DMS79 treated with DMSO at 0.1 percent for 48 hours (cell line): Measurements from ENCODE around the gene GPR3.

Source experiments
- DNase-seq: peaks from one replicate; lab custom pipeline; 2025; lab: John Stamatoyannopoulos, UW

The GPR3 gene

DNA sequence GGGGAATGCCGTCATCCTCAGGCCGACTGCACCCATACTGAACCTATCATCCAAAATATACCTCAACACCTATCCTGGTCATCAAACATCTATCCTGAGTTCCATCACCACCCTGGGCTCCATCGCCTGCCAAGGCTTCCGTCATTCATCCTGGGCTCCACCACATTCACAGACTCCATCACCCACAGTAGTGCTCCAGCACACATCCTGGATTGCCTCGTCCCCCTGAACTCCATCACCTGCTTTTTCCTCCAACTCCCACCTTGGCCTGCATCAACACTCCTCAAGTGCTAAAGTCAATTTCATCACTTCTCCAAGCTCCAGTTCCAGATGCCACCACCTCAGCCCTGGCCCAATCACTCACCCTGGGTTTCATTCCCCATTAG, 33.5 kb upstream of the GPR3 start:
- DNase-seq, result no peak

DNA sequence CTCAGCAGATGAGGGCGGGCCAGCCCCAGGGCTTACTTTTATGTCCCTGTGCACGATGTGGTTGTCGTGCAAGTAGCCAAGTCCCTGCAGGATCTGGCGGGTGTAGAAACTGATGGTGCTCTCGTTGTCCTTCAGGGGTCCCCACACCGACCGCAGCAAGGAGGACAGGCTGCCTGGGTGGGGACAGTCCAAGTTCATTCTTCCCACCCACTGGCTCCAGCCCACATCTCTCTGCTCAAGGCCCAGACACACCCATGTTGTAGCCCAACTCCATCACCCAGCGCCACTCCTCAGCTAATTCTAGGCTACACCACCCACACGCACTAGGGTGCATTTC, 32.6 kb upstream of the GPR3 start:
- no peak for DNase-seq

DNA sequence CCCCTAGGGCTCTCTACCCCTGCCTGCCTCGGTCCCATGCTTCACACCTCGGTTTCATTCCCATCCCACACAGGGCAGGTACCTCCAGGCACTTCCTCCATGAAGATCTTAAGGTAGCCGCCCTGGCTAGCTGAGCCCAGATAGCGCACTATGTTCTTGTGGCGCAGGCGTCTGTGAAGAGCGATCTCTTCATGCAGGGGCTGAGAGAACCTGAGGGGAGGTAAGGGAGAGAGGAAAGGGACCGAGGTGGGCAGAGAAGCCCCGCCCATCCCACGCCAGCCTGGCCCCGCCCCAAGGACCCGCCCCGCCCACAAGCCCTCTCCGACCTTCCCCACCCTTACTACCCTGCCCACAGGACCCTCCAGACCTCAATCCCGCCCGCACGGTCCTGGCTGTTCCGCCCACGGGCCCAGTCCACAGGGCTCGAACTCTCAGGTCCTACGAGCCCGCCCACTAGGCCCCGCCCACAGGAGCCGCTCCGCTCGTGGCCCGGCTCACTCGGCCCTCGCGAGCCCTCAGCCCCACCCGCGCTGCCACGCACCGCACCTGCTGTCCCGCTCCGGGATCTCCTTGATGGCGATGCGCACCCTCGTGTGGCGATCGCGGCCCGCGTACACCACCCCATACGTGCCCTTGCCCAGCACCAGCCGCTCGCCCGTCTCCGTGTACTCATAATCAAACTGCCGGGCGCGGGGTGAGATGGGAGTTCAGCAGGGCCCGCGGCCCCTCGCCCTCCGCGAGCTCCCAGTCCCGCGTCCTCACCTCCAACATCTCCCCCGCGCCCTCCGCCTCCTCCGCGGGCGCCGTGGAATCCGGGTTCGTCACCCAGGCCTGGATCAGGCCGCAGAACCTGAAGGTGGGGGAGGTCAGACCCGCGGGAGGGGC, 32.0 kb upstream of the GPR3 start:
- DNase-seq, result no peak

DNA sequence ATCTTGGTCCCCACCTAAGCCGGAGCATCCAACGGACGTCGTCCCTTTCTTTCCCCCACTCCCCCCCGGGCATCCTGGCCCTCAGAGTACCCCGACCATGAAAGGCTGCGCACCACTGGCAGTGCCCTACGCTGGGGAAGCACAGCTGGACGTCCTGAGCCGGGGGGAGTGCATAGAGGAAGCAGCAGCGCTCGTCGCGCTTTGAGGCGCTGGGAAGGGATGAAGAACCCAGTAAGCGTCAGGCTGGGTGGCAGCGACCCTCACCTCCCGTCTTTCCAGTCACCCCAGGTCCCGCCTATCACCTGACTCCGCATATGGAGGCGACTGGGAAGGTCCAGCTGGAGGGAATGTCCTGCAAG, 31.4 kb upstream of the GPR3 start:
- no peak for DNase-seq

DNA sequence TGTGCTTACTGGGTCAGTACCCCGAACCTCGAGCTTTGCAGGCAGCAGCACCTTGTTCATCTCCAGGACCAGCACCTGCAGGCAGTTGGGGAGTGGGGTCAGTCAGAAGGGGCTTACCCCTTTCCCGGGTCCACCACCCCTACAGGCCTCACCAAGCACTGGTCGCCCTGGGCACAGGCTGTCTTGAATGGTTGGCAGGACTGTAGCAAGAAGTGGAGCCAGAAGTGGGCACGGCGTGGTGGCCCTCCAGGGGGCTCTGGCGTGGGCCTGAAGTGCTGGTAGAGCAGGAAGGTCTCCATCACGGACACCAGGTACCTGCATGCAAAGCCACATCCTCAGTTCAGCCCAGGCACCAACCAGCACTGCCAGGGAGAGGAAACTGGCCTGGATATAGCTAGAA, 30.9 kb upstream of the GPR3 start:
- DNase-seq, result no peak

DNA sequence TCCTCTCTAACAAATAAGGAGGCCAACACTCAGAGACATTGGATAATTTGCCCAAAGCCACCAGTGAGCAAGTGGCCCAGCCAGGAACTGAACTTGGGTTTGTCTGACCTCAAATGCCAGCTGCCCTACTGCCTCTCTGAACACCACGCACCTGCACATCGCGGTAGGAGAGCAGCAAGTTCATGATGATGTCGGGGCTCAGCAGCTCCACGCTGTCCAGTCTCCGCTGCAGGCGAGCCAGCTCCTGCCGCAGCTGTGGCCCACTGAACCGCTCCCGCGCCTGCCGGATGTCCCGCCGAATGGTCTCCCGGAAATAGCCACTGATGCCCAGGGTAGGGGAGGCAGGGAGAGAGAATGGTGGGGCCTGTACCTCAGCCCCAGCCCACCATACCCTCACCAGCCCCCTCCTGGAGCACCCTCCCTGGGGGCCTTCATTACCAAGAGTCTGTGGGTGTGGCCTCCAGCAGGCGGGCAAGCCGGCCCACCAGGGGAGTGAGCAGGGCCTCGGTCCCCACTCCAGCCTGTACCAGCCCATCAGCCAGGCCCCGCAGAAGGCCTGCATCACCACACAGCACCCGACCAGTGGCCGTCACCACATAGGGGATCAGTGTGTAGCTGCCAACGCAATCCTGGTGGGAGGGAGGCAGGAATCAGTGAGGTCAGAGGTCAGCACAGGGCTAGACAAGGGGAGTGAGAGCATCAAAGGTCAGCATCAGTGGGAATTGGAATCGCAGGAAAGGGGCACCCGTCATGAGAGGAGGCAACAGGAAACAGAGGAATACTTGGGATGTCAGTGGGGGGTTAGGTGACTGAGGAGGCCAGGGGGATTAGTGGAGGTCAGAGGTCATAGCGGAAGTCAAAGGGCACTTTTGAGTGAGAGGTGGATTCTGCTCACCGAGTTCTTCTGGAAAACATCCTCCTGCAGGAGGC, 28.4 kb upstream of the GPR3 start:
- no peak for DNase-seq

DNA sequence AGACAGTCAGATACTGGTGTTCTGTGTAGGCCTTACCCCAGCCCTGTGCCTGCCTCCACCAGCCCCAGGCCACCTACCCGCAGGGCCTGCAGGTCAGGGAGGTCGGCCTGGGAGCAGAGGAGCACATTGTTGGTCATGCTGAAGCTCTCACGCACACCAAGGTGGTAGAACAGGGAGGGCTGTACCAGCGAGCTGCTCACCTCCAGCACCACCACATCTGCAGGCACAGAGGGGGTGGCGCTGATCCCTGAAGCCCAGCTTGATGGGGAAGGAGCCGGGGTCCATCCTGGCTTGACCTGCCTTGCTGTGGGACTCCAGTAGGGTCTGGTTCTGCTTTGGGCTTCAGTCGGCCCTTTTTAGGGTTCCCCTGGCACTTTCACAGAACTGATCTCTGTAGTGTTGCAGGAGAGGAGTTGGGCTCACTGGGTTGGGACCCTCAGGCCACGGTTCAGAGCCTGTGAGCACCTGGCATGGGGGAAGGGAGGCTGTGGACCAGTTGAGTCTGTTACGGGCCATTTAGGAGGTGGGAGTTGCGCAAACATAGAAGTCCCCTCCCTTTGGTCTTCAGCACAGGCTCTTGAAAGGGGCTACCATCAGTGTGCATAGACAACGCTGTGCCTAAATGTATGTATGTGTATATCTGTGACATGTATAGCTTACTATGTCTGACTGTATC, 27.6 kb upstream of the GPR3 start:
- DNase-seq, result no peak

DNA sequence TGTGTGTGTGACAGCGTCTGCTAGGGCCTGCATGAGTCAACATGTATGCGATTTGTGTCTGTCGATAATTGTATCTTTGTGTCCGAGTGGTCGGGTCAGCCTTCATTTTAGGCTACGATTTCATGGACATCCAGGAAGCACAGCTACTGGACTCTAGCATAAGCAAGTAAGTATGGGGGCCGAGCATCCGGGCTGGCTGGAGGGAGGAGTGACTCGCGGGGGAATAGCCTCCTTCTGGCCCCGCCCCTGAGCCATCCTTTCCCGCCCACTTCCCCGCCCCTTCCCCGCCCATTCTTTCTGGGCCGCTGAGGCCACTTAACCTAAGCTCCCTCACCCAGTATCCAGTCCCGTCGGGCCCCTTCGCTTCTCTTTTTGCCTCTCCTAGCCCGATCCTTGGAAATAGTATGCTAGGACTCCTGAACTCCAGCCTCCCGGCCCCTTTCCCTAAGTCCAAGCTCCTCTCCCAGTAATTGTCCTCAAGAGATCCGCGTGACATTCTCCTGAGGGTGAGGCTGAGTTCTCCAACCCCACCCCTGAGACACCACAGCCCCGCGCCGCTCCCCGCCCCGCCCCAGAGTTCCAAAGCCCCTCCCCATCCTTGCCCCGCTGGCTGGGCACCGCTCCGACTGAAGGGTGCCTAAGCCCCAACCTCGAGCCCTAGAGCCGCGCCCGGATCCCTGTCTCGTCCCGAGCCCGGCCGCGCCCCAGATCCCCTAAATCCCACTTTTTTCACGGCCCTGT, 26.9 kb upstream of the GPR3 start:
- peak; percentile 89 for DNase-seq

DNA sequence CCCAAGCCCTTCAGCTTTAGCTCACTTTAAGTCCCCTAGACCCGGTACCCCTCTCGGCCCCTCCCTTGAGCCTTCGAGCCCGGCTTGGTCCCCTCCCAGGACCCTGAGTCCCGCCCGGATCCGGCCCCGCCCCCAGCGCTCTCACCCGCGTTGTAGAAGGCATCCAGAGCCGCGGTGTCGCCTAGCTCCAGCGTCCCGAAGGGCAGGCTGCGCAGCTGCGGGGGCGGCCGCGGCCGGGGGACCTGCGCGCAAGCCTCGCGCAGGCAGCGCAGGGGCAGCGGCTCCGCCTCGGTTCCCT, 26.4 kb upstream of the GPR3 start:
- peak; percentile 84 for DNase-seq

DNA sequence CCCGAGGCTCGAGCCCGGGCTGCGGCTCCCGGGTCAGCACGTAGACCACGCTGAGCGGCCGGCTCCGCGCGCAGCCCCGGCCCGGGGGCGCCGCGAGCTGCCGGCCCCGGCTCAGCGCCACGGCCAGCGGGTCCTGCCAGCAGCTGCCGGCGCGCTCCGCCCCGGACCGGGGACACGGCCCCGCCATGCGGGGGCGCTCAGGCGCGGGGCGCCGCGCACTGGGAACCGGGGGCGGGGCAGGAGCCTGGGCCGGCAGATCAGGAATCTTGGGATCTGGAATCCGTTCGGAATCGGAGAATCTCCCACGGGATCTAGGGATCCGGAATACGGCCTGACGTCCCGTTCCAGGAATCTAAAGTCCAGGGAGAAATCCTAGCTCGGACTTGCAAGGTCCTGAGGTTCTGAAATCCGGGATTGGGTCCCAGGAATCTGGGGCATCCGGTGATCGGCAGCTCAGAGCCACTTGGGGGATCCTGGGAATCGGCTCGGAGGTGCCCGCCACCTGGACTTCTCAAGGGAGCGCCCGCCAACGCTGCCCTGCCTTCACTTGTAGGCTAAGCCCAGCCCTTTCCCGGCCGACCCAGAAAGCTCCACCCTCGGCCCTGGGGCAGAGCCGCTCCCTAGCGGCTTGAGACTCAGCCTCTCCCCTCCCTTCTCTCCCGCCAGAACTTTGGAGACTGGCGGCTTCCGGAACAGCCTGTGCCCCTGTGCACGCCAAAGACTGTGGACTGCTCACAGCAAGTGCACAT, 25.8 kb upstream of the GPR3 start, which contains the start of gene MAP3K6:
TSS of gene MAP3K6 (minus strand) at position 551 of the 749 bp plus-strand sequence. CDS start at position 187, 364 bp downstream.
- DNase-seq, result peak; percentile 86

DNA sequence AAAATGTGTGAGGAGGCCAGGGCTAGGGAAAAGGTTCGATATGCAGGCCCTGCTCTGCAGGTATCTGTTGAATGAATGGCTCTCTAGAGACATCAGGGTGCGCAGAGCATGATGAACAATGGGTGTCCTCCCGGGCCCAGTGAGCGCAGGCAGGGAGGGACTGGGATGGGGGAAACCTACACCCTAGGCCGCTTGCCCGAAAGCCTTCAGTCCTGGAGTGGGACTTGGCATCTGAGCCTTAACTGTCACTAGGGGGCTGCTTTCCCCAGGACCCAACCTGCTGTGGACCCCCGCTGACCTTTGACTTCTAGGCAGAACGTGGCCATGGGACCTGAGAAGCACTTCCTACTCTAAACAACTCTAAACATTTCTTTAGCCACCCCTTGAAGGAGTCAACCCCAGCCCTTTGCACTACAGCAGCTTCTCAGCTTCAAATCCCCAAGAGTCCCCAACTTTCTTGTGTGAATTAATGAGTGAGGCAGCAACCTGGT, 25.2 kb upstream of the GPR3 start:
- no peak for DNase-seq

DNA sequence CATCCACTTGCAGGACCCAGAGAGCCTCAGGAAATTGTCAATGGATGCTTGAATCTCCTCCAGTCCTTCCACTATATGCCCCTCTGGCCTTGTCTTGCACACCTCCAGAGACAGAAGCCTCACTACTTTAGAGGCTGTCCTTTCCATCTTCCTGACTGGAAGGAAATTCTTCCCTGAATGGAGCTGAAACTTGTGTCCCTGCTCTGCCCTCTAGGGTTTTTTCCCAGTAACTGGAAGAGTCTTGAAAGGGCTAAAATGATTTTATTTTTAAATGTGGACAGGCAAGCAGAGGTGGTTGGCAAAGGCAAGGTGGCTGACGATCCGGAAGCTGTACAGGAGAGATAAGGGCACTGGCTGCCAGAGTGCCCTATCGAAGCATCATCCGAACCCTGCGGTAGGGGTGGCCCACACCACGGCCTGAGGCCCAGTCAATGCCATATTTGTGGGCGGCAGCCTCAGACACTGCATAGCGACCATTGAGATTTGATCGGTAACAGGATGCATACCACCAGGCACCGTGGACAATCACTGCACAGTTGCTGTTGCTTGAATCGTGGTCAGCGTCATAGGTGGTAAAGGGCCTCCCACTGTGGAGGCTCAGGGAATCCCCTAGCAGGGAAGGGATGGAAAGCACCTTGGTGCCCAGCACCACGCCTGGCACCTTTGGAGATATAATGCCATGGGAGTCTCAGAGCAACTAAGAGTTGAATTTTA, 23.4 kb upstream of the GPR3 start:
- DNase-seq, result no peak

DNA sequence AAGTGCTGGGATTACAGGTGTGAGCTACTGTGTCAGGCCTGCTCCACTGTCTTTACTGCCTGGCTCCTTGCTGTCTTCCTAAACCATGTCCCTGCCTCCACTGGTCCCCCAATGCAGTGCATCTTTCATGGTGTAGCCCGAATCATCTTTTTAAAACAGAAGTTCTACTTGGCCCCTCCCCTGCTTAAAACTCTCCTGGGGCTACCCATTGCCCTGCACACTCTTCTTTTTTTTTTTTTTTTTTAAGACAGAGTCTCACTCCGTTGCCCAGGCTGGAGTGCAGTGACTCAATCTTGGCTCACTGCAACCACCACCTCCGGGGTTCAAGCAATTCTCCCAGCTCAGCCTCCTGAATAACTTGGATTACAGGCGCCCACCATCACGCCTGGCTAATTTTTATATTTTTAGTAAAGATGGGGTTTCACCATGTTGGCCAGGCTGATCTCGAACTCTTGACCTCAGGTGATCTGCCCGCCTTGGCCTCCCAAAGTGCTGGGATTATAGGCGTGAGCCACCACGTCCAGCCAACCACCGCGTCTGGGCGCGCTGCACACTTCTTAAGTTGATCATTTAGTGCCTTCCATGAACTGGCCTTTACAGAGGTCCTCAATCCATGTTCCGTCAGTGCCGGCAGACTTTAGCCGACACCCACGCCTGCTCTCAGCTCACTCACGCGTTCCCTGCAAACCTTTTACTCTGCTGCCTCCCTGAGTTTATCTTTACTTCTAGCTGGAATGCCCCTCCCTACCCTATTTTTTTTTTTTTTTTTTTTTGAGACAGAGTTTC, 20.2 kb upstream of the GPR3 start:
- no peak for DNase-seq

DNA sequence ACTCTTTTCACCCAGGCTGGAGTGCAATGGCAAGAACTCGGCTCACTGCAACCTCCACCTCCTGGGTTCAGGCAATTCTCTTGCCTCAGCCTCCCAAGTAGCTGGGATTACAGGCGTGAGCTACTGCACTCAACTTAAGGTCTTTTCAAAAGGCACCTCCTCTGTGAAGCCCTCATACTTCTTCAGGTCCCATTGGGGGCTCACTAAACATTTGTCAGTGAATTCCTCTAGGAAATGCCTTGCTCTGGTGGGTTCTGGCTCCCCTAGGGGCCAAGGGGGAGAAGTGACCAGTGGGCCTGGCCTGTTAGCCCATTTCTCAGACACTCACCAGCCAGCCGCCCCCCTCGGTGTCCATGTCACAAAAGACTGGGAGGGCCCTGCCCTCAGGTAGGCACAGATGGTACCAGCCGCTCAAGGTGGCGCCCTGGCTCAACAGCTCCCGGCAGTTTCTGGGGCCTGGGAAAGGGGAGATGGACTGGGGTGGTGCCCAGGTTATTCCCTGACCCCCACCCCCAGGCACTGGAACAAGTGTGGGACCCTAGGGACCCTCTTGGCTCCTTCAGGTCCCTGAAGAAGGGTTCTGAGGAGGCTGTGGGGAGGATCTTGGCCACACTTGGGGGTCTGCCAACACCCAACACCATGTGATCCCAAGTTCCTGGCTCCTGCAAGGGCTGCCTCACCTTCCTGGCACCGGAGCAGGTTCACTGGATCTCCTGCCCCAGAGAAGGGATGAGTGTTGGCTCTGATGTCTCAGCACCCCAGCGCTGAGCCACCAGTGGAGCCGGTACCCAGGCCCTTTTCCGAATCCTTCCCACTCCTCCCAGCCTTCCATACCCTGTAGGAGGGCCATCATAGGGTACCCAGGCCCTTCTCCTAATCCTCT, 19.4 kb upstream of the GPR3 start:
- DNase-seq, result no peak

DNA sequence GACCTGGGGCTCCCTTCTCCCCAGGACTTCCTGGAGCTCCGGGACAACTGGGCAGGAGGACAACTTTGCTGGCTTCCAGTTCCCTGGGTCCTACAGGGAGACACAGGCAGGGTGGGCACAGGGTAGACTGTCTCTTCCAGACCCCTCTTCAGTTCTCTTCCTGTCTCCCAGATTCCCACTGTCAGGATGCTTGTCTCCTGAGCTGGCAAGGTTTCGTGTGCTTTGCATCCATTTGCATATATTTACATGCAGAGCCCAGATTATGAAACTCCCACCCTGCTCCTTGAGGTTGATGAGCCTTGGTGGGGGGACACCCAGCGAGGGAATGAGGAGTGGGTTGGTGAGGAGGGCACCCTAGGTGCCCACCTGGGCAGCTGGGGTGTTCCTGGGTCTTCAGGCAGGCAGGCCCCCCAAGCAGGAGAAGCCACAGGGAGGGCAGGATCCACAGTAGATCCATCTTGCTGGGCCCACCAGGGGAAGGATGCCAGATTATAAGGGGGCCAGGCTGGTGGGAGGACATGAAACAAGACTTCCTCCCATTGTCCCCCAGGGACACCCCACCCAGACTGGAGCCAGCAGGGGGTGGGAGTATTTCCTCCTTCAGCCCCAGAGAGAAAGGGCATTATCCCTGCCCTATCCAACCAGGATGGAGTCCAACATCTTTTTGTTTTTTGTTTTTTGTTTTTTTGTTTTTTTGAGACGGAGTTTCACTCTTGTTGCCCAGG, 17.9 kb upstream of the GPR3 start, which contains the start of gene FCN3:
TSS of gene FCN3 (minus strand) at position 463 of the 725 bp plus-strand sequence. CDS start at position 457, 6 bp downstream.
- no peak for DNase-seq

DNA sequence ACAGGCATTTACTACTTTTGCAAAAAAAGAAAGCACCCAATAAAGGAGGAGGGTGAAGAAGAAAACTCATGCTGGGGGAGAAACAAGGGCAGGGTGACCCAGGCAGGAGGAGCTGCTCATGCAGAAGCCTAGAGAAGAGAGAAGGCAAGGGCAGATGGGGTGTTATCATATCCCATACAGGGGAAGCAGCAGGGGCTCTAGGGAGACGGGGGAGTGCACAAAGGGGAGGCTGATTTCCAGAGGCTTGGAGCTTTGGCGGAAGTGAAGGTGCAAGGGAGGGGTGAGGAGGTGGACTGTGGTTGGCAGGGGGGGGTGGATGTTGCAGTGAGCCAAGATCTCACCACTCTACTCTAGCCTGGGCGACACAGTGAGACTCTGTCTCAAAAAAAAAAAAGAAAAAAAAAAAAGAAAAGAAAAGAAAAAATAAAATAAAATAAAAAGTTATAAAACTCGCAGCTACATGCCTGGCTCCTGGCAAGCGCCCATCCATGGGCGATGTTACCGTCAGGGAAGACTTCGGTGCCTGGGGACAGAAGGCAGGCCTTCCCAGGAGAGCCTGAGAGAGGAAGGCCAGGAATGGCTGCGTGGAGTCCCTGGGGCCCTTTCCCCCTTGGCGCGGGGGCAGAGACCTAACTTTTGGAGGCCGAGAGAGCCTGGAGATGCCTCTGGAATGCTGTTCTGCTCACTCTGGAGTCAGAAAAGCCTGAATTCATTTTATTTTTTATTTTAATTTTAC, 14.5 kb upstream of the GPR3 start:
- DNase-seq, result no peak

DNA sequence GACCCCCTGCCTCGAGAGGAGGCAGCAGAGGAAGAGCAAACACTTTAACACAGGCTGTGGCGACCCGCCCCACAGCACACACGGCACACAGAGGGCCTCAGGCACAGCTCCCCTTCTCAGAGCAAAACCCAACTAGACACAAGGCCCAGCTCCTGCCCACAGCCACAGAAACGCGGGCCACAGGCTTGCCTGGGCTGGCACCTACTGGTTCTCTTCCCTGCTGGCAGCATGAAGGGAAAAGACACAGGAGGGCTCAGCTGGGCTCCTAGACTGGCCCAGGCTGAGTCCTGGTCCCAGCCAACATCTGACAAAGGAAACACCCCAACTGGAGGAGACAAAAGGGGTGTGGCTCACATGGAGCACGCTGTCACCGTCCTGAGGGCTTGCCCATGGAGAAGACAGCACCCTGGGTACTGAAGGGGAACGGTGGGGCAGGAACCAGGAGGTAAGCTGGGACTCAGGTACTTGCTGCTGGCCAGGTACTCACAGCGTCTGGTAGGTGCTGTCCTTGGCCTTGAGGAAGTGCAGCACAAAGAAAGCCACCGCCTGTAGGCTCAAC, 12.8 kb upstream of the GPR3 start:
- DNase-seq, result no peak
